Nephron progenitor cell (in vitro differentiated cells): ENCODE measurements around the gene MECP2.
A peak's percentile ranks its signal among the peaks of the same experiment; 100 is the strongest.

Experiments
- DNase-seq: peaks from one replicate; pipeline ENCODE4 v3.0.0; 2021
- H3K27ac Mint-ChIP-seq: 2 replicates; pipeline ENCODE4 v1.8.0; 2021; ENCODE audit warnings: mild to moderate bottlenecking, moderate library complexity, mixed read lengths
- H3K27me3 Mint-ChIP-seq: 2 replicates; pipeline ENCODE4 v1.8.0; 2021; ENCODE audit warnings: mild to moderate bottlenecking, low read depth, mixed read lengths; ENCODE audit not compliant: poor library complexity
- H3K36me3 Mint-ChIP-seq: 2 replicates; pipeline ENCODE4 v1.8.0; 2021; ENCODE audit warnings: low read depth, mixed read lengths
- H3K4me1 Mint-ChIP-seq: 2 replicates; pipeline ENCODE4 v1.8.0; 2021; ENCODE audit warnings: mixed read lengths
- H3K4me3 Mint-ChIP-seq: 2 replicates; pipeline ENCODE4 v1.8.0; 2021; ENCODE audit warnings: mild to moderate bottlenecking, moderate library complexity, mixed read lengths
- H3K9me3 Mint-ChIP-seq: 2 replicates; pipeline ENCODE4 v1.8.0; 2021; ENCODE audit warnings: mild to moderate bottlenecking, moderate library complexity, mixed read lengths
- CTCF ChIP-seq: fragments of 200-600 bp; sonication (generic); IDR thresholded peaks from 2 replicates; pipeline ENCODE4 v1.5.0; 2021; ENCODE audit warnings: antibody characterized with exemption

The MECP2 gene

GRCh38 chrX:154064637-154065435 lies 32.7 kb downstream of the MECP2 start:
- Mint-ChIP-seq H3K27me3 (peaks cover 10% of the 10 kb centered on the region), H3K27ac (peak overlapping the region; percentile 71), H3K9me3 (peaks cover 52% of the 10 kb centered on the region), H3K4me1 (peaks cover 33% of the 10 kb centered on the region), H3K4me3 (no peak overlapping the region), H3K36me3 (peaks cover 9% of the 10 kb centered on the region)
- TF ChIP-seq CTCF: no peak
- DNase-seq: no peak

DNA sequence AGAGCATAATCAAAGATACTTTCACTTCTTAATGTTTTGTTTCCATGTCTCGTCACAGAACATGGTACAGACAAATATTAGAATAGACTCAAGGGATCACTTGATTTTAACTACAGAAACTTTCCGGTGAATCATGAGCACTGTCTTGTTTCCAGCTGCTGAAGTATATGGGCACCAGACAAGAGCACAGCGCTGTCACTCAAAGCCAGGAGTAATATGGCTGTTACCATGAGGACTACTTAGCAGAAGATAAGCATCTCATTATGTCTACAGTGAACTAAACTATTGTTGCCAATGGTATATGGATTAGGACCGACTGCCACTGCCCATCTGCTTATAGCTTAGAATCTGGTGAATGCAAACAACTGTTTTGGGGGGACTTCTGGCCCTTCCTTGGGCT lies 34.3 kb downstream of the MECP2 start:
- DNase-seq: no peak
- Mint-ChIP-seq H3K27me3 (peaks cover 10% of the 10 kb centered on the region), H3K4me1 (peaks cover 48% of the 10 kb centered on the region), H3K4me3 (no peak overlapping the region), H3K27ac (no peak overlapping the region), H3K36me3 (peaks cover 7% of the 10 kb centered on the region), H3K9me3 (peaks cover 56% of the 10 kb centered on the region)
- TF ChIP-seq CTCF: no peak

GRCh38 chrX:154061801-154062200 lies 35.7 kb downstream of the MECP2 start:
- no peak for DNase-seq
- Mint-ChIP-seq H3K4me1 (peaks cover 49% of the 10 kb centered on the region), H3K27me3 (peaks cover 10% of the 10 kb centered on the region), H3K27ac (peak overlapping the region; percentile 98), H3K4me3 (peak overlapping the region; percentile 12), H3K9me3 (peaks cover 62% of the 10 kb centered on the region), H3K36me3 (peaks cover 14% of the 10 kb centered on the region)
- no peak for TF ChIP-seq CTCF

DNA sequence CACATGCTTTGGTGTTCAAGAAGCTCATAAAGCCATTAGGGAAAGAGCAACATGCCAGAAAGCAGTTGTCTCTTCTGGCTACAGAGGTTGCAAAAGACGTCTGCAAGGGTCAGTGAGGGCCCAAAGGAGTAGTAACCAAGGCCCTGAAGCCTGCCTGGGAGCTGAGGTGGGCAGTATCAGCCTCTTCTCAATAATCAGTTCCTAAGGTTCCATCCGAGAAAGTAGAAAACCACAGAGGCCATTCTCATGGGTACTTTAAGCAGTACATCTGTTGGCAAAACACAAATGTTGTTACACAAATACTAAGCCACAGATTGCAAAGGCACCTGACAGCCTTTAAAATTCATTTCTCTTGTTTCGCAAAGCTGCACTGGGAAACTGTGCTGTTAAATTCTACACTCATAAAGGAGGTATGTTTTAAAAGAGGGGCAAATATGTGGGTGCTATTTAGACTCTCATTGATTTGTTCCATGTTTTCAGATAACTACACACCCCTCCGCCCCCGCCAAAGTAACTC lies 37.7 kb downstream of the MECP2 start:
- no peak for TF ChIP-seq CTCF
- peaks cover 18% of the 10 kb centered on the region for H3K36me3 Mint-ChIP-seq
- peak overlapping the region; percentile 72 for H3K27ac Mint-ChIP-seq
- no peak overlapping the region for H3K4me3 Mint-ChIP-seq
- H3K27me3 Mint-ChIP-seq: peaks cover 6% of the 10 kb centered on the region
- H3K9me3 Mint-ChIP-seq: peaks cover 66% of the 10 kb centered on the region
- DNase-seq: no peak
- peaks cover 48% of the 10 kb centered on the region for H3K4me1 Mint-ChIP-seq

DNA sequence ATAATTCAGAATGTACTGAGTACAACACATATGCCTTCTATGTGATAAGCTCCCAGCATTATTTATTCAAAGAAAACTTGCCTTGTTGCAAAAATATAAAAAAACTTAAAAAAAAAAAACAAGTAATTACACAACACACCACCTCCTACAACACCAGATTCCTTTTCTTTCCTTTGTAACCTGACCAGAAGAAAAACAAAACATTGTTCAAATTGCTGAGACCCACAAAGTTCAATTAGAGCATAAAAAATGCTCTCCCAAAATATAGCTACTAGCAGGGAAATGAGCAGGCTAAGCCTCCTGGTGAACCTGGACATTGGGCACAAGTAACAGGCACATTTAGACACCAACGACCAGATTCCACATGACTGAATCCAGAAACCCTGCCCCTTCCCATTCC lies 38.3 kb downstream of the MECP2 start:
- H3K4me3 Mint-ChIP-seq: no peak overlapping the region
- H3K36me3 Mint-ChIP-seq: peaks cover 18% of the 10 kb centered on the region
- TF ChIP-seq CTCF: no peak
- H3K27ac Mint-ChIP-seq: peak overlapping the region; percentile 29
- peaks cover 6% of the 10 kb centered on the region for H3K27me3 Mint-ChIP-seq
- DNase-seq: no peak
- H3K9me3 Mint-ChIP-seq: peaks cover 61% of the 10 kb centered on the region
- H3K4me1 Mint-ChIP-seq: peaks cover 43% of the 10 kb centered on the region
